ENCODE measurements around the gene RNF157. TPM values are rescaled to one million over a fixed set of nuclear protein-coding genes. Genes with fewer than 3 reads are reported as not detected.

RNF157 gene
- total RNA-seq, 6 donors from 2014 or later: 1.1 to 14.7 (median 2.5) TPM

- peak overlapping the region; percentile 54 to 84 (median 82) for H3K27ac ChIP-seq
- H3K4me3 ChIP-seq: peak overlapping the region in 3 of 4 donors; percentile 40 to 53 (median 49)
- no peaks in the 10 kb centered on the region for H3K9me3 ChIP-seq
- H3K27me3 ChIP-seq: no peaks in the 10 kb centered on the region
- no peak for TF ChIP-seq POLR2A (IDR thresholded peaks at IDR 0.05)
- TF ChIP-seq EP300 (IDR thresholded peaks at IDR 0.05): no peak
- no peak for TF ChIP-seq POLR2AphosphoS5 (IDR thresholded peaks at IDR 0.05)
- TF ChIP-seq CTCF (IDR thresholded peaks at IDR 0.05): no peak
- peaks cover 2 to 25% (median 21%) of the 10 kb centered on the region in 4 donors for H3K36me3 ChIP-seq
- 67 to 70% methylated on average over 16 to 18 of the region's 19 CpGs for whole genome bisulfite sequencing, 2 donors
- peaks cover 63 to 75% (median 66%) of the 10 kb centered on the region in 4 donors for H3K4me1 ChIP-seq
- ATAC-seq (ENCODE audit: low FRiP score in 2 of 2) (peak in 1 of 2 donors; percentile 10), DNase-seq (peak in 1 of 2 donors; percentile 84)
Measured at GRCh38 chr17:76272541-76273444, 32.5 kb upstream of the RNF157 start.

GRCh38 chr17:76271669-76272540, 31.6 kb upstream of the RNF157 start:
- Histone ChIP-seq H3K4me3 (peak overlapping the region in 3 of 4 donors; percentile 40 to 53 (median 49)), H3K36me3 (peaks cover 2 to 25% (median 21%) of the 10 kb centered on the region in 4 donors), H3K27me3 (no peaks in the 10 kb centered on the region), H3K27ac (peak overlapping the region; percentile 54 to 84 (median 82)), H3K4me1 (peaks cover 72 to 84% (median 75%) of the 10 kb centered on the region in 4 donors), H3K9me3 (no peaks in the 10 kb centered on the region)
- no peak for TF ChIP-seq EP300 (IDR thresholded peaks at IDR 0.05)
- peak in 1 of 4 donors; percentile 47 for TF ChIP-seq POLR2A (IDR thresholded peaks at IDR 0.05)
- peak; percentile 36 to 40 for TF ChIP-seq POLR2AphosphoS5 (IDR thresholded peaks at IDR 0.05)
- TF ChIP-seq CTCF (IDR thresholded peaks at IDR 0.05): no peak
- DNase-seq (peak; percentile 51 to 87), ATAC-seq (ENCODE audit: low FRiP score in 2 of 2) (peak; percentile 9 to 23)
- 8 to 26% methylated on average over 7 to 26 of the region's 38 CpGs for whole genome bisulfite sequencing, 2 donors

- Histone ChIP-seq H3K9me3 (no peaks in the 10 kb centered on the region), H3K27ac (peak overlapping the region; percentile 54 to 84 (median 82)), H3K4me1 (peaks cover 77 to 90% (median 81%) of the 10 kb centered on the region in 4 donors), H3K36me3 (peaks cover 2 to 25% (median 21%) of the 10 kb centered on the region in 4 donors), H3K27me3 (no peaks in the 10 kb centered on the region), H3K4me3 (peak overlapping the region in 3 of 4 donors; percentile 40 to 53 (median 49))
- DNase-seq (no peak), ATAC-seq (ENCODE audit: low FRiP score in 2 of 2) (no peak)
- WGBS, 2 donors: 82 to 88% methylated on average over 11 to 14 of the region's 14 CpGs
- peak in 1 of 2 donors; percentile 9 for TF ChIP-seq POLR2AphosphoS5 (IDR thresholded peaks at IDR 0.05)
- TF ChIP-seq CTCF (IDR thresholded peaks at IDR 0.05): no peak
- no peak for TF ChIP-seq EP300 (IDR thresholded peaks at IDR 0.05)
- TF ChIP-seq POLR2A (IDR thresholded peaks at IDR 0.05): peak in 1 of 4 donors; percentile 17
Measured at GRCh38 chr17:76270770-76271668, 30.7 kb upstream of the RNF157 start.

GRCh38 chr17:76270127-76270592, 29.9 kb upstream of the RNF157 start:
- no peak for TF ChIP-seq CTCF (IDR thresholded peaks at IDR 0.05)
- TF ChIP-seq POLR2AphosphoS5 (IDR thresholded peaks at IDR 0.05): no peak
- no peak for TF ChIP-seq EP300 (IDR thresholded peaks at IDR 0.05)
- TF ChIP-seq POLR2A (IDR thresholded peaks at IDR 0.05): no peak
- peaks cover 77 to 89% (median 81%) of the 10 kb centered on the region in 4 donors for H3K4me1 ChIP-seq
- peaks cover 2 to 25% (median 21%) of the 10 kb centered on the region in 4 donors for H3K36me3 ChIP-seq
- peak in 1 of 2 donors; percentile 80 for DNase-seq
- H3K27ac ChIP-seq: peak overlapping the region in 2 of 4 donors; percentile 94 to 100
- 89 to 95% methylated on average over 17 to 26 of the region's 26 CpGs for WGBS, 2 donors
- no peak overlapping the region for H3K4me3 ChIP-seq
- H3K27me3 ChIP-seq: no peaks in the 10 kb centered on the region
- no peak for ATAC-seq (ENCODE audit: low FRiP score in 2 of 2)
- no peaks in the 10 kb centered on the region for H3K9me3 ChIP-seq
